K562 (cell line): Measurements from ENCODE around the gene RTP5. TPM values are rescaled to one million over a fixed set of nuclear protein-coding genes. Genes with fewer than 3 reads are reported as not detected.

Source experiments
- CSDE1 ChIP-seq, 2 experiments: fragments of 450-650 bp; IDR thresholded peaks; 2 replicates each; pipeline ENCODE4 v1.6.1; 2016; ENCODE audit warnings: mild to moderate bottlenecking in 1 of 2
- CXXC5 ChIP-seq: fragments of 250-450 bp; sonication (Bioruptor Pico); IDR thresholded peaks from 2 replicates; pipeline ENCODE4 v1.8.0; 2022; ENCODE audit warnings: inconsistent platforms, mild to moderate bottlenecking, moderate library complexity
- ERF ChIP-seq: fragments of 450-650 bp; formaldehyde crosslinking; IDR thresholded peaks from 2 replicates; pipeline ENCODE4 v1.4.0; 2020; ENCODE audit warnings: mild to moderate bottlenecking, mixed read lengths
- HDAC1 ChIP-seq, 2 experiments: fragments of 450-650 bp; IDR thresholded peaks; 2 replicates each; pipeline ENCODE4 v1.6.1; 2016 to 2017; ENCODE audit warnings: inconsistent platforms in 1 of 2, mild to moderate bottlenecking in 1 of 2, moderate library complexity in 1 of 2
- MGA ChIP-seq: fragments of 450-650 bp; IDR thresholded peaks from 2 replicates; pipeline ENCODE4 v1.6.1; 2016; ENCODE audit warnings: mild to moderate bottlenecking, moderate library complexity
- polyA plus RNA-seq, 8 experiments: library from polyadenylated mRNA; depleted of rRNA in 4 of 8; stranded (reverse) in 5 of 8; unstranded in 3 of 8; fragments of >200 nt; fragmentation: Nextera tagmentation in 2 of 8; fragmentation: Illumina TruSeq in 1 of 8; extraction: Ambion mirVana in 2 of 8; extraction: Trizol in 1 of 8; gene quantifications; 2 replicates each; pipeline versions ENCODE4 v1.2.1 to v1.2.3, GENCODE V29; 2011 to 2014; ENCODE audit warnings: inconsistent platforms in 1 of 8, missing spikeins in 1 of 8
- total RNA-seq, 7 experiments: library from RNA; depleted of rRNA in 6 of 7; stranded (reverse); fragments of >200 nt in 6 of 7; fragmentation: Illumina TruSeq in 2 of 7; extraction: Trizol in 2 of 7; gene quantifications; 2 replicates each; pipeline versions ENCODE4 v1.2.1 to v1.2.3, GENCODE V29; 2011 to 2021; ENCODE audit warnings: low replicate concordance in 1 of 7
- TF ChIP-seq, protein P1 (sequence below): fragments of 250-450 bp; sonication (Bioruptor Pico); IDR thresholded peaks from 2 replicates; pipeline ENCODE4 v1.5.1; 2021; ENCODE audit warnings: mild to moderate bottlenecking
- TF ChIP-seq, protein P2 (sequence below), 3 experiments: fragments of 200-800 bp in 1 of 3; fragments of 250-450 bp in 1 of 3; fragments of 450-650 bp in 1 of 3; sonication (Bioruptor Pico) in 1 of 3; sonication (Bioruptor generic) in 1 of 3; formaldehyde crosslinking in 1 of 3; IDR thresholded peaks; 2 replicates each; pipeline versions ENCODE4 v1.6.1 to v1.8.0; 2016 to 2022; ENCODE audit warnings: mild to moderate bottlenecking in 2 of 3, missing genetic modification characterization in 2 of 3, missing compliant biosample characterization in 1 of 3, moderate library complexity in 1 of 3
- TF ChIP-seq, protein P3 (sequence below), 2 experiments: fragments of 450-650 bp; conservative IDR thresholded peaks; 2 replicates each; pipeline ENCODE4 v1.6.1; 2017; ENCODE audit warnings: mild to moderate bottlenecking in 2 of 2, moderate library complexity in 2 of 2

RTP5 gene
- total and polyA plus RNA-seq, 9 of the 15 experiments (the other 6 are each of a cell fraction or from before 2014, with no cell fraction given) = not detected

DNA sequence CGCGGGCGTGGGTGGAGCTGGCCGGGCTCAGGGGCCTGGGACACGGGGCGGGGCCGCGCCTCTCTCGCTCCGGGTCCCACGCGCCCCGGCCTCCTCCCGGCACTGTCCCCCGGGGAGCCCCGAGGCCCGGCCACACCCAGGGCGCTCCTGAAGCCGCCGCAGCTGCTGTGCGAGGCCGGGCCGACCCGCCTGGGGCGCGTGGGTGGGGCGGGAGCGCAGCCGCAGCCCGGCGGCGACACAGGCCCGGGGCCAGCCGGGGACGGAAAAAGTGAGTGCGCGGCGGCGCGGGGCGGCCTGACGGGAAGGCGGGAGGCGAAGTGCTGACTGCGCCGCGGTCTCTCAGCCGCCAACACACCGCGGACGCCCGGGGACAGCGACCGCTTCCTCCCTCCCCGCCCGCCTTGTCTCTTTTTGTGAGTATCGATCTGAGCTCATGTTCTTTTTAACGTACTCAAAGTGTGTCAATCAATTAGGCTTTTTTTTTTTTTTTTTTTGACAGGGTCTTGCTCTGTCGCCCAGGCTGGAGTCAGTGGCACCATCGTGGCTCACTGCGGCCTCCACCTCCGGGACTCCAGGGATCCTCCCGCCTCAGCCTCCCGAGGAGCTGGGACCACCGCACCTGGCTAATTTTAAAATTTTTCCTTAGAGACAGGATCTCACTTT lies 25.3 kb upstream of the RTP5 start (continued):
- TF ChIP-seq, protein P1, sequence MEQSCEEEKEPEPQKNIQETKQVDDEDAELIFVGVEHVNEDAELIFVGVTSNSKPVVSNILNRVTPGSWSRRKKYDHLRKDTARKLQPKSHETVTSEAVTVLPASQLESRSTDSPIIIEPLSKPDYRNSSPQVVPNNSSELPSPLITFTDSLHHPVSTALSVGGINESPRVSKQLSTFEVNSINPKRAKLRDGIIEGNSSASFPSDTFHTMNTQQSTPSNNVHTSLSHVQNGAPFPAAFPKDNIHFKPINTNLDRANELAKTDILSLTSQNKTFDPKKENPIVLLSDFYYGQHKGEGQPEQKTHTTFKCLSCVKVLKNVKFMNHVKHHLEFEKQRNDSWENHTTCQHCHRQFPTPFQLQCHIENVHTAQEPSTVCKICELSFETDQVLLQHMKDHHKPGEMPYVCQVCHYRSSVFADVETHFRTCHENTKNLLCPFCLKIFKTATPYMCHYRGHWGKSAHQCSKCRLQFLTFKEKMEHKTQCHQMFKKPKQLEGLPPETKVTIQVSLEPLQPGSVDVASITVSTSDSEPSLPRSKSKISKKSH = no peak
- TF ChIP-seq ERF (CRISPR knock-in tag) = no peak
- TF ChIP-seq, protein P2, sequence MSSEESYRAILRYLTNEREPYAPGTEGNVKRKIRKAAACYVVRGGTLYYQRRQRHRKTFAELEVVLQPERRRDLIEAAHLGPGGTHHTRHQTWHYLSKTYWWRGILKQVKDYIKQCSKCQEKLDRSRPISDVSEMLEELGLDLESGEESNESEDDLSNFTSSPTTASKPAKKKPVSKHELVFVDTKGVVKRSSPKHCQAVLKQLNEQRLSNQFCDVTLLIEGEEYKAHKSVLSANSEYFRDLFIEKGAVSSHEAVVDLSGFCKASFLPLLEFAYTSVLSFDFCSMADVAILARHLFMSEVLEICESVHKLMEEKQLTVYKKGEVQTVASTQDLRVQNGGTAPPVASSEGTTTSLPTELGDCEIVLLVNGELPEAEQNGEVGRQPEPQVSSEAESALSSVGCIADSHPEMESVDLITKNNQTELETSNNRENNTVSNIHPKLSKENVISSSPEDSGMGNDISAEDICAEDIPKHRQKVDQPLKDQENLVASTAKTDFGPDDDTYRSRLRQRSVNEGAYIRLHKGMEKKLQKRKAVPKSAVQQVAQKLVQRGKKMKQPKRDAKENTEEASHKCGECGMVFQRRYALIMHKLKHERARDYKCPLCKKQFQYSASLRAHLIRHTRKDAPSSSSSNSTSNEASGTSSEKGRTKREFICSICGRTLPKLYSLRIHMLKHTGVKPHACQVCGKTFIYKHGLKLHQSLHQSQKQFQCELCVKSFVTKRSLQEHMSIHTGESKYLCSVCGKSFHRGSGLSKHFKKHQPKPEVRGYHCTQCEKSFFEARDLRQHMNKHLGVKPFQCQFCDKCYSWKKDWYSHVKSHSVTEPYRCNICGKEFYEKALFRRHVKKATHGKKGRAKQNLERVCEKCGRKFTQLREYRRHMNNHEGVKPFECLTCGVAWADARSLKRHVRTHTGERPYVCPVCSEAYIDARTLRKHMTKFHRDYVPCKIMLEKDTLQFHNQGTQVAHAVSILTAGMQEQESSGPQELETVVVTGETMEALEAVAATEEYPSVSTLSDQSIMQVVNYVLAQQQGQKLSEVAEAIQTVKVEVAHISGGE (CRISPR knock-in tag; IDR thresholded peaks at IDR 0.05) = no peak
- no peak for TF ChIP-seq CSDE1 (IDR thresholded peaks at IDR 0.05)
- TF ChIP-seq HDAC1 (IDR thresholded peaks at IDR 0.05) = no peak
- TF ChIP-seq MGA = no peak; the same call in none of the 2 replicates
- peak; percentile 86 for TF ChIP-seq CXXC5 (CRISPR knock-in tag)
- TF ChIP-seq, protein P3, sequence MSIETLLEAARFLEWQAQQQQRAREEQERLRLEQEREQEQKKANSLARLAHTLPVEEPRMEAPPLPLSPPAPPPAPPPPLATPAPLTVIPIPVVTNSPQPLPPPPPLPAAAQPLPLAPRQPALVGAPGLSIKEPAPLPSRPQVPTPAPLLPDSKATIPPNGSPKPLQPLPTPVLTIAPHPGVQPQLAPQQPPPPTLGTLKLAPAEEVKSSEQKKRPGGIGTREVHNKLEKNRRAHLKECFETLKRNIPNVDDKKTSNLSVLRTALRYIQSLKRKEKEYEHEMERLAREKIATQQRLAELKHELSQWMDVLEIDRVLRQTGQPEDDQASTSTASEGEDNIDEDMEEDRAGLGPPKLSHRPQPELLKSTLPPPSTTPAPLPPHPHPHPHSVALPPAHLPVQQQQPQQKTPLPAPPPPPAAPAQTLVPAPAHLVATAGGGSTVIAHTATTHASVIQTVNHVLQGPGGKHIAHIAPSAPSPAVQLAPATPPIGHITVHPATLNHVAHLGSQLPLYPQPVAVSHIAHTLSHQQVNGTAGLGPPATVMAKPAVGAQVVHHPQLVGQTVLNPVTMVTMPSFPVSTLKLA (conservative IDR thresholded peaks at IDR 0.05) = no peak
